HepG2 (cell line): ENCODE data around the gene ABL2. TPM values are rescaled to one million over a fixed set of nuclear protein-coding genes. Genes with fewer than 3 reads are reported as not detected.
A peak's percentile ranks its signal among the peaks of the same experiment; 100 is the strongest.

Source experiments
- ATF6 ChIP-seq: sonication (generic); formaldehyde crosslinking; conservative IDR thresholded peaks from 2 replicates; pipeline ENCODE4 v1.4.0; 2020; ENCODE audit warnings: missing genetic modification reagents
- HMGXB4 ChIP-seq, 2 experiments: sonication (generic) in 1 of 2; formaldehyde crosslinking in 1 of 2; IDR thresholded peaks; 2 replicates each; pipeline versions ENCODE4 v1.4.0 to v1.6.1; 2018 to 2020; ENCODE audit warnings: missing genetic modification reagents in 2 of 2, borderline replicate concordance in 1 of 2, low read depth in 1 of 2, mild to moderate bottlenecking in 1 of 2, missing biosample characterization in 1 of 2
- HOXD1 ChIP-seq: sonication (generic); formaldehyde crosslinking; IDR thresholded peaks from 2 replicates; pipeline ENCODE4 v1.5.0; 2020; ENCODE audit warnings: missing genetic modification reagents
- KLF11 ChIP-seq: IDR thresholded peaks from 2 replicates; pipeline ENCODE4 v1.6.1; 2016; ENCODE audit warnings: missing compliant biosample characterization
- NCOA1 ChIP-seq: sonication (generic); formaldehyde crosslinking; IDR thresholded peaks from 2 replicates; pipeline ENCODE4 v1.9.0; 2021; ENCODE audit warnings: missing genetic modification reagents
- SATB2 ChIP-seq: sonication (generic); formaldehyde crosslinking; IDR thresholded peaks from 2 replicates; pipeline ENCODE4 v1.5.0; 2020; ENCODE audit warnings: missing genetic modification reagents
- SNRNP70 ChIP-seq: fragments of 200-400 bp; formaldehyde crosslinking; IDR thresholded peaks from 2 replicates; pipeline ENCODE4 v1.6.1; 2017; ENCODE audit warnings: mild to moderate bottlenecking, low read depth, low read length, moderate library complexity
- SP2 ChIP-seq: sonication (generic); formaldehyde crosslinking; IDR thresholded peaks from 2 replicates; pipeline ENCODE4 v1.5.1; 2020; ENCODE audit warnings: mild to moderate bottlenecking, missing genetic modification reagents
- SP4 ChIP-seq: sonication (generic); formaldehyde crosslinking; IDR thresholded peaks from 2 replicates; pipeline ENCODE4 v1.8.1; 2023; ENCODE audit warnings: mild to moderate bottlenecking, missing genetic modification reagents
- THRA ChIP-seq: sonication (generic); formaldehyde crosslinking; IDR thresholded peaks from 2 replicates; pipeline ENCODE4 v1.4.0; 2020; ENCODE audit warnings: missing genetic modification reagents, borderline replicate concordance
- XBP1 ChIP-seq: sonication (generic); formaldehyde crosslinking; IDR thresholded peaks from 2 replicates; pipeline ENCODE4 v1.5.0; 2020; ENCODE audit warnings: missing genetic modification reagents
- ZBTB3 ChIP-seq: sonication (generic); formaldehyde crosslinking; IDR thresholded peaks from 2 replicates; pipeline ENCODE4 v1.4.0; 2020; ENCODE audit warnings: low read depth, mild to moderate bottlenecking, moderate library complexity, missing genetic modification reagents, borderline replicate concordance
- ZBTB7B ChIP-seq: sonication (generic); formaldehyde crosslinking; IDR thresholded peaks from 2 replicates; pipeline ENCODE4 v1.4.0; 2020; ENCODE audit warnings: missing genetic modification reagents
- ZFP62 ChIP-seq: sonication (generic); formaldehyde crosslinking; IDR thresholded peaks from 2 replicates; pipeline ENCODE4 v1.4.0; 2020; ENCODE audit warnings: missing genetic modification reagents
- ZNF34 ChIP-seq: sonication (generic); formaldehyde crosslinking; IDR thresholded peaks from 2 replicates; pipeline ENCODE4 v1.4.0; 2020; ENCODE audit warnings: mild to moderate bottlenecking, missing genetic modification reagents, borderline replicate concordance
- ZNF530 ChIP-seq: sonication (generic); formaldehyde crosslinking; IDR thresholded peaks from 2 replicates; pipeline ENCODE4 v1.5.0; 2020; ENCODE audit warnings: low read depth, mild to moderate bottlenecking, missing genetic modification reagents
- ZNF557 ChIP-seq: sonication (generic); formaldehyde crosslinking; IDR thresholded peaks from 2 replicates; pipeline ENCODE4 v1.4.0; 2020; ENCODE audit warnings: missing genetic modification reagents
- ZNF609 ChIP-seq: sonication (generic); formaldehyde crosslinking; IDR thresholded peaks from 2 replicates; pipeline ENCODE4 v1.4.0; 2020; ENCODE audit warnings: mild to moderate bottlenecking, missing genetic modification reagents, borderline replicate concordance
- ZSCAN29 ChIP-seq: sonication (generic); formaldehyde crosslinking; conservative IDR thresholded peaks from 2 replicates; pipeline ENCODE4 v1.4.0; 2020; ENCODE audit warnings: mild to moderate bottlenecking, missing genetic modification reagents
- polyA plus RNA-seq, 8 experiments: library from polyadenylated mRNA; depleted of rRNA in 3 of 8; stranded (reverse) in 7 of 8; unstranded in 1 of 8; fragments of >200 nt; fragmentation: Illumina TruSeq in 4 of 8; extraction: Trizol in 4 of 8; gene quantifications; 2 replicates each; pipeline versions ENCODE4 v1.2.1 to v1.2.3, GENCODE V29; 2011 to 2016; ENCODE audit warnings: low read depth in 4 of 8, missing spikeins in 1 of 8, mixed read lengths in 1 of 8; ENCODE audit not compliant: insufficient read depth in 1 of 8
- total RNA-seq, 5 experiments: library from RNA; depleted of rRNA; stranded (reverse); fragments of >200 nt; fragmentation: Illumina TruSeq; extraction: Trizol; gene quantifications; 2 replicates each; pipeline ENCODE4 v1.2.3, GENCODE V29; 2016; ENCODE audit warnings: low read depth in 1 of 5

ABL2 gene
- total and polyA plus RNA-seq, 2 of the 13 experiments (the other 11 are each of a cell fraction or from before 2014, with no cell fraction given), result 5.8 to 6.0 TPM

- TF ChIP-seq SATB2 (CRISPR knock-in tag) (no peak), ZFP62 (no peak), THRA (CRISPR knock-in tag) (peak; percentile 77; the same call in 1 of the 2 replicates), KLF11 (CRISPR knock-in tag) (no peak), XBP1 (CRISPR knock-in tag) (no peak), SP2 (CRISPR knock-in tag) (no peak), ZNF609 (CRISPR knock-in tag) (peak; percentile 36; the same call in 1 of the 2 replicates), ZBTB3 (CRISPR knock-in tag) (no peak), ZNF530 (no peak), ZBTB7B (CRISPR knock-in tag) (no peak), NCOA1 (CRISPR knock-in tag) (no peak), HOXD1 (CRISPR knock-in tag) (no peak), SNRNP70 (no peak), ZNF34 (CRISPR knock-in tag) (no peak), ATF6 (CRISPR knock-in tag) (no peak), HMGXB4 (CRISPR knock-in tag; IDR thresholded peaks at IDR 0.05; ENCODE audit: borderline replicate concordance in 1 of 2, low read depth in 1 of 2) (0 out of 4 replicates have a peak, but pooled peaks of 1 of the 2 experiments have one; percentile 20), SP4 (CRISPR knock-in tag) (0 out of 2 replicates have a peak, but pooled peaks have one; percentile 18), ZNF557 (CRISPR knock-in tag) (no peak), ZSCAN29 (CRISPR knock-in tag) (no peak)
Measured at GRCh38 chr1:179091691-179092165, 137.7 kb downstream of the ABL2 start (continued).
